ENCODE measurements around the gene KLHDC1.

- no peak for TF ChIP-seq CTCF (IDR thresholded peaks at IDR 0.05)
- no peak for TF ChIP-seq POLR2A (IDR thresholded peaks at IDR 0.05)
These were observed 39.4 kb upstream of the KLHDC1 start for GRCh38 chr14:49653508-49653907.

Data from testis (tissue), 2 donors.